ENCODE results near the gene HBE1. TPM values are rescaled to one million over a fixed set of nuclear protein-coding genes. Genes with fewer than 3 reads are reported as not detected.

Gene HBE1
- total RNA-seq, 1 donor from 2014 or later = not detected

- DNase-seq (ENCODE audit: low read depth) = no peak
- no peak for TF ChIP-seq CTCF (conservative IDR thresholded peaks at IDR 0.05; ENCODE audit: low read depth, low read length)
Observed at GRCh38 chr11:5246772-5247471, 22.8 kb downstream of the HBE1 start.

GRCh38 chr11:5245155-5245554 is 24.6 kb downstream of the HBE1 start:
- H3K4me3 ChIP-seq (ENCODE audit: low read depth, low read length) = no peak overlapping the region
- no peak for DNase-seq (ENCODE audit: low read depth)
- TF ChIP-seq CTCF (conservative IDR thresholded peaks at IDR 0.05; ENCODE audit: low read depth, low read length) = no peak

More at GRCh38 chr11:5246772-5247471, 22.8 kb downstream of the HBE1 start:
- no peak overlapping the region for H3K4me3 ChIP-seq (ENCODE audit: low read depth, low read length)

- no peak overlapping the region for H3K4me3 ChIP-seq (ENCODE audit: low read depth, low read length)
- DNase-seq (ENCODE audit: low read depth) = no peak
- no peak for TF ChIP-seq CTCF (conservative IDR thresholded peaks at IDR 0.05; ENCODE audit: low read depth, low read length)
Observed at GRCh38 chr11:5243816-5244180, 25.9 kb downstream of the HBE1 start.

- no peak for TF ChIP-seq CTCF (conservative IDR thresholded peaks at IDR 0.05; ENCODE audit: low read depth, low read length)
- no peak for DNase-seq (ENCODE audit: low read depth)
- H3K4me3 ChIP-seq (ENCODE audit: low read depth, low read length) = no peak overlapping the region
Observed at GRCh38 chr11:5242933-5243815, 26.6 kb downstream of the HBE1 start.

- H3K4me3 ChIP-seq (ENCODE audit: low read depth, low read length) = no peak overlapping the region
- no peak for DNase-seq (ENCODE audit: low read depth)
- no peak for TF ChIP-seq CTCF (conservative IDR thresholded peaks at IDR 0.05; ENCODE audit: low read depth, low read length)
Observed at GRCh38 chr11:5242208-5242607, 27.5 kb downstream of the HBE1 start.

- H3K4me3 ChIP-seq (ENCODE audit: low read depth, low read length) = no peak overlapping the region
- no peak for TF ChIP-seq CTCF (conservative IDR thresholded peaks at IDR 0.05; ENCODE audit: low read depth, low read length)
- DNase-seq (ENCODE audit: low read depth) = no peak
Observed at GRCh38 chr11:5241458-5241857, 28.3 kb downstream of the HBE1 start.

All from epithelial cell of proximal tubule (primary cell).